ENCODE results near the gene PCSK6. TPM values are rescaled to one million over a fixed set of nuclear protein-coding genes. Genes with fewer than 3 reads are reported as not detected.
A peak's percentile ranks its signal among the peaks of the same experiment; 100 is the strongest.
"Not testable (repeated sequence)": the region's sequence is repeated elsewhere in the genome, so short reads cannot be mapped to it uniquely, and the experiment has no call there.

PCSK6 gene
- polyA plus RNA-seq, 1 donor: 9.8 TPM

DNA sequence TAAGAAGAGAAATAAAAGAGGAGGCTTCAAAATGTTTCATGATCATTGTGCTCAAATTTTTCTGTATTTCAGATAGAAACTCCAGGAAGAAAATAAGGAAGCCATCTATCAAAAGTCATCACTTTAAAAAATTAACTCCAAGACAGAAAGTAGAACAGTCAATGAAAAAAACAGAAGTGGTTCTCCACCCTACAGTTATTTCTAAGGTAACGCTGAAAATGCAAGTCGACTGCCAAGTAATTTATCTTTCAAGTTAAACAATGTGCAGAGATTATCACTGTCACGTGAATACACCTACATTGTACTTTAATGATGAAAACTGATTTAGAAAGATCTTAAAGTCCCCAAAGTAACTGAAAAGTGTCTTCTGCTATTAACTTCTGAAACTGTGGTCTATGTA lies 115.9 kb downstream of the PCSK6 start:
- no peak for DNase-seq

DNA sequence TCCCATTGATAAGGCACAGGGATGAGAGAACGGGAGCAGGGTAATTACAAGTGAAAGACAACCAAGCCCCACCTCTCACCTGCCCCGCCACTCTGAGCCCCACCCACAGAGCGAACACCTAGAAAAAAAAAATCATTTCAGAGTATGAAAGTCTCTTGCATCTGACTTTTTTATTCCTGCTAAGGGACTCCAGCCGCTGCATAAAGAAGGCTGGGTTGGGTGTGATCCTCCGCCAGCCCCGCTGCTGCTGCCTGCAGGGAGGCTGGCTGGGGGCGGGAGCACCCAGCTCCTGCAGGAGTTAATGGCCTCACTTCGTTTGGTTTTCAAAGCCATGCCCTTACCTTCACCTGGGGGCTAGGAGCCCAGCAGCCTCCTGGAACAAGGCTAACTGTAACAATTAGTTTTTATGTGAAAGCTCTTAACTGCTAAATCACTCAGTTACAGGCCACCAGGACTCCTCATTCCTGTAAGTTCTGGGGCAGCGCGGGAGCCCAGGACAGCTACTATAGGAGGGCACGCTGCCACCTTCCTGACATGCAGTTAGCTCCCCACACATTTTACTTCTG lies 116.5 kb downstream of the PCSK6 start:
- DNase-seq: no peak

DNA sequence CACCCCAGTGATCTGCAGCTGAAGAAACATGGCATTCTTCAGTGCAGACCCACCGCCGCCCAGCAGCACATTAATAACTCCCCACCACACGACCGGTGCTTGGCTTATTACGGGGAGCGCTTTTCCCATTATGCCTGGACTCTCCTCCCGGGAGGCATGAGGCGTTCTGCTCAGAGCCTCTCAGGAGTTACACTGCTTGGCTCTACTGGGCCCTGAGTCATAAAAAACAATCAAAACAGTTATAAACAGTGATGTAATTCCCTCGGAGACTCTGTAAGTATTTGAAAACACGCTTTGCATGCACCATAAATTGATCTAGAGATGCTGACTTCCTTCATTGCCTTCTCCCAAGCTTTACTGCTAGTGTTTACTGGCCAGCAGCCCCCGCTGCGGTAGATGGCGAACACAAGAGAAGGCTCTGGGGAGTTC lies 117.3 kb downstream of the PCSK6 start:
- peak; percentile 11 for DNase-seq

DNA sequence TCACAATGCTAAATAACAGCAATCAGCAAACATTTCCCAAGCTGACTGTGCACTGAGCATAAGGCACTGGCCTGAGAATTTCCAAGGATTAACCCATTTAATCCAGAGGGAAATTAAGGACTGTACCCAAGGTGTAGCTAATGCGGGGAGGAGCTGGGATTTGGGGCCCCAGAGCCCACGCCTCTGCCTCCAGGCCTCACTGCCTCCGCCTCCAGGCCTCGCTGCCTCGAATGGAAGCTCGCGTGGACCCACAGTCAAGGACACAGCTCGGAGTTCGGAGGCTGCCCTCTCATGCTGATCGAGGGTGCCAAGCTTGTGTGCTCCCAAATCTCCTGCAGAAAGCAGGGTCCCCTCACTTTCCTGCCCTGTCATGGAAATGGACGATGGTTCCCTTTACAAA lies 118.0 kb downstream of the PCSK6 start:
- DNase-seq: no peak

DNA sequence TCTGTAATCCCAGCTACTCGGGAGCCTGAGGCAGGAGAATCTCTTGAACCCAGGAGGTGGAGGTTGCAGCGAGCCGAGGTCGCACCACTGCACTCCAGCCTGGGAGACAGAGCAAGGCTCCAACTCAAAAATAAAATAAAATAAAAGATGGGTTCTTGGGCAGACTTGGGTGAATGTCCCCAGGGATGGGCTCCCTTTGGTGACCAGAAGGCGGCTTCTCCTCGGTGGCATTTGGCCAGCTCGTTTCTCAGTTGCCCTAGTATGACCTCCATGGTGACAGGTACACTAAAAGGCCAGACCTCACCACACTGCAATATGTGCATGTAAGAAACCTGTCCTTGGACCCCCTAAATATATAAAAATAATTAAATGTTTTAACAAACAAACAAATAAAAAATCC lies 118.4 kb downstream of the PCSK6 start:
- DNase-seq: no peak

DNA sequence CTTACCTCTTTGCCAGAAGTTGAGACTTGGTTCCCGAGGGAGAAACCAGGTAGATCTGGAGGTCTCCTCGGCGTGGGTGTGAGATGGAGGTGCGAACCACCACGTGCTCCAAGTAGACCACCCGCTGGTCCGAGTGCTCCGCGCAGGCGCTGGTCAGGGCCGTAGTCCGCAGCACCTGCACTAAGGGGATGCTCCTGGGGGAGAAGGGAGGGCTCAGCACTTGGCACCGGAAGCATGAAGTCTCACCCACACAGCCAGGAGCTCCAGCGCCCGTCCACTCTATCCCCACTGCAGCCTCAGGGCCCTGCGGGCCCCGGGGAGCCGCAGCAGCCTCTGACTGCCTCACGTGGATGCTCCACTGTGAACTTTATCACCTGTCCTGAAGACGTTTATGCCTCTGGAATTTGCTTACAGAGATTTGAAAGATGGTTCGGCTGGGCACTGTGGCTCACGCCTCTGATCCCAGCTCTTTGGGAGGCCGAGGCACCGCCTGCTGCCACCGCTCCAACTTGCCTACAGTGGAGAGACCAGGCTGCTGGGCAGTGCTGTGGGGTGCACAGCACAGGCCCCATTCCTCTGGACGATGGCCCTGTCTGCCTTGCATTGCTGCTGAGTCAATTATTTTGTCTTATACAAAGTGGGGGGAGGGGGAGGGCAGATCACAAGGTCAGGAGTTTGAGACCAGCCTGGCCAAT lies 119.0 kb downstream of the PCSK6 start:
- DNase-seq: no peak

DNA sequence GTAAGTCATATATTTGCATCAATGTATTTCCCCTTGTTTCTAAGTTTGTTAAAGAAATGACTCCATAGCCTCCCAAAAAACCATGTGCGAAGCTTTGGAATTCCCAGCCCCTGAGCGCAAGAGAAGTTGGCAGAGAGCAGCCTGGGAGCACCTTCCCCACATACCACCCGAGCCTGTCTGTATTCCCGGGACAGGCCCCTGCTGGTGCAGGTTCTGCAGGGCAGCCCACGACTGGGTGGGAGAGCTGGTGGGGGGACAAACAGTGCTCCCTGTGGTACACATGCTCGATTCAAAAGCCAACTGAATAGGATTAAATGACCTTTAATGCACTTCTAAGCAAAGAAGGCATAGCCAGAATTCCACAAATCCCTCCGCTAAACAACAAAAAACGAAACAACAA lies 119.8 kb downstream of the PCSK6 start:
- no peak for DNase-seq

DNA sequence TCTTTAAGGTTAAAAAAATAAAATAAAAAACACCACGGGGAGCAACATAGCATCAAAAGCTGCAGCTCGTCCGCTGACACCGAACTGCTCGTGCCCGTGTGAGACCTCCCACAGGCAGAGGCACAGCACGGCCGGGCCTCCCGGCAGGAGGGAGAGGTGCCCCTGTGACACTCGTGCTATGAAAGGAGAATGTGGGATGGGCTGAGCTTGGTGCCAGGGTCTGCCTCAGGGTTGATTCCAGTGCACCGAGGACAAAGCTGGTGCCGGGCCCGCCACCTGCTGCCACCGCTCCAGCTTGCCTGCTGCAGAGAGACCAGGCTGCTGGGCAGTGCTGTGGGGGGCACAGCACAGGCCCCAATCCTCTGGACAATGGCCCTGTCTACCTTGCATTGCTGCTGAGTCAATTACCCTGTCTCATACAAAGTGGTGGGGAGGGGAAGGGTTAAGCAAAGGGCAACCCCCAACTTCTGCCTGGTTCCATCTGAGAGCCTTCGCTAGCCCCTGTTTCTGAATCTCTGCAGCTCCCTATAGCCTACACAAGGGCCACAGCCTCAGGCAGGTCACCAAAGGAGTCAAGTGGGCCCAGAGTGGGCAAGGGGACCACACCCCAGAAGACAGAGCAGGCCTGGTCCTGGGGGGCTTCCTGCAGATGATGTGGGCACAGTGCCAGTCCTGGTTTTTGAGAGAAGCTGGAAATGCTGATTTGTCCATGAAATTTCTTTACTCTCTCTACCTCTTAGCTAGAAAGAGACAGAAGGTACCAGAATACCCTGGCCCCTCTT lies 120.5 kb downstream of the PCSK6 start:
- no peak for DNase-seq

DNA sequence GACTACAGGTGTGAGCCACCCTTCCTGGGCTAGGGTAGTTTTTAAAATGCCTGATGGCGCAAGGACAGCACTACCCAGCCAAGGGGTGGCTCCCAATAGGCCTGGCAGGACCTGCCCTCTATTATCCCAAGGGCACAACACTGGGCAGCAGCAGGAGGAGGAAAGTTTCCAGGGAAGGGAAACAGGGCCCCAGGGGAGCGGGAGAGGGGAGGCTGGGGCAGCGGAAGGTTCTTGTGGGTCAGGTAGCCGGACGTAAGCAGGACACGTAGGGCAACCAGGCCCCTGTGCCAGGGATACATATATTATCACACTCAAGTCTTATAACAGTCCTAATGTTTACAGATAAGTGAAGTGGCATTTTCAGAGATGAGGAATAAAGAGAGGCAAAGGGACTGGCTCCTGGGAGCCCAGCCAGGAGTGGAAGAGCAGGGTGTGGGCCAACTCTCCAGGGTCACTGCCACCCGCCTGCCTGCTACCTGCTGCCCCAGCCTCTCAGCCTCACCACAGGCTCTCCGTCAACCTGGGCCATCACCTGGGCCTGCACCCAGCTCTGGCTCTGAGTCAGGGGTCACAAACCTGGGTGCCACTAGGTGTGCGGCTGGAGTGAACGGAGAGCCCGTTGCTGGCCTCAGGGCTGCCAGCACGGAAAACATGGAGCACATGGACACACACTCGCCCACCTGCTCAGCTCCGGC lies 121.3 kb downstream of the PCSK6 start:
- DNase-seq: no peak

DNA sequence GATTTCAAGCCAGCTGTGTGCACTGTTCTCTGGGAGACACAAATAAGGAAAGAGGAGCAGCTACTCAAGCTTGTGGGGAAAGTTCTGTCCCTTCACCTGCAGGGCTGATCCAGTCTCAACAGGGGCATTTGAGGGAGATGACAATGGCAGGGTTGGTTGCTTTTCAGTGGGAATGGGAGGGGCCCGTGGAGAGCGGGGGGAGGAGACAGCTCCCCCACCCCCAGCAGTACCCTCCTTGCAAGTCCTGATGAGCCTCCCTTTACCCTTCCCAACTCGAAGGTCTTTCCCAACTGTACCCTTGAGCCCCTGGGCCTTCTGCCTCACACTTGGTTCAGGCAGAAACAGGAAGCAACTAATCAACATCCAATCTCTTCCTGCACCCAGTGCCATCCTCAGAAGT lies 122.7 kb downstream of the PCSK6 start:
- no peak for DNase-seq

DNA sequence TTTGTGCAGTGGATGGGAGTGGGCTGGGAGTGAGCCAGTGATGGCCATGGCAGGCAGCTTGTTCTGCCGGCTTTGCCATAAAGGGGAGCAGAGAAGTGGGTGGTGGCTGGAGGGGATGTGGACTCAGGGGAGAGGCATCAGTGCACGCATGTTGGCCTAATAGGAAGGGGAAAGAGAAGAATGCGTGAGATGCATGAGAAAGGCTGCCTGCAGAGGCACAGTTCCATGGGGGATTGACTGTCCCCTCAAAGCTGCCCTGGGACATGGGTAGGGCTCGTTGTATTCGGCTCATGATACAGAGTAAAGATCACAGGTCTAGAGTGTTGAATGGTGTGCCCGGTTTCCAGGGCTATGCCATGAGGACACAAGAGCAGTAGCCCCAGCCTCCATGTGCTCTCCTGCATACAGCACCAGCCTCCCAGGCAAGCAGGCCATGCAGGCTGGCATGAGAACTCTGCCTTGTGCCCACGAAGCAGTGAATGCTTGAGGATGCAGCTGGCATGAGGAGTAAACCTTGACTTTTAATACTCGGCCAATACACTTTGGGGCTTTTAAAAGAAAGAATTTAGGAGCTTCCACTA lies 126.4 kb downstream of the PCSK6 start:
- DNase-seq: no peak

DNA sequence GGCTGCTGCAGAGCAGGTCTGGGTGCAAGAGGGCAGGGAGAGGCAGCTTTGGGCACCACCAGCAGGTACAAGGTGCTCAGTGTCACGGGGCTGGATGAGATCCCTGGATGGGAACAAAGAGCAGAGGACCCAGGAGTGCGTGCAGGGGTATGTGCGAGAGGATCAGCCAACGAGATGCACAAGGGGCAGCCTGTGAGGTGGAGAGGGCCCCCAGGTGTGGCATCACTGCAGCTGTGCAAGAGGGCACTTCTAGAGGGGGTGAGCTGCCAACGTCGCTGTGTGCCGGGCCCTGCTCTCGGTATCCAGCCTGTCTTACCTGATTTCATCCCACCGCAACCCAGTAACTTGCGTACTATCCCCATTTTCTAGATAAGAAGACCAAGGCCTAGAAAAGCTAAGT lies 127.1 kb downstream of the PCSK6 start:
- DNase-seq: no peak

DNA sequence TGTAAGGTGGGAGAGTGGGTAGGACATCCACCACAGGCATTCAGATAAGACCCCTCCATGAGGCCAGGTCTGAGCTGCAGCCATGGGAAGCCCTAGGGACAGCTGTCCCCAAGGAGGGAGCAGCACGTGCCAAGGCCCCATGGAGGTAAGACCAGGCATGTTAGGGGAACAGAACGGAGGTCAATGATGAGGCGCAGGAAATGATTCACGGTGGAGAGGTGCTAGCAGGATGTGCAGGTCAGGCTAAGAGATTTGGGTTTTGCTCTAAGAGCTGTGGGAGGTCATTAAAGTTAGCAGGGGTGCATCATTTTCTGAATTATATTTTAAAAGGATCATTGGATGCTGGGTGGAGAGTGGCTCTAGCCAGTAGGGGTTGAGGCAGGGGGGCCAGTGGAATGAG lies 128.1 kb downstream of the PCSK6 start:
- no peak for DNase-seq

DNA sequence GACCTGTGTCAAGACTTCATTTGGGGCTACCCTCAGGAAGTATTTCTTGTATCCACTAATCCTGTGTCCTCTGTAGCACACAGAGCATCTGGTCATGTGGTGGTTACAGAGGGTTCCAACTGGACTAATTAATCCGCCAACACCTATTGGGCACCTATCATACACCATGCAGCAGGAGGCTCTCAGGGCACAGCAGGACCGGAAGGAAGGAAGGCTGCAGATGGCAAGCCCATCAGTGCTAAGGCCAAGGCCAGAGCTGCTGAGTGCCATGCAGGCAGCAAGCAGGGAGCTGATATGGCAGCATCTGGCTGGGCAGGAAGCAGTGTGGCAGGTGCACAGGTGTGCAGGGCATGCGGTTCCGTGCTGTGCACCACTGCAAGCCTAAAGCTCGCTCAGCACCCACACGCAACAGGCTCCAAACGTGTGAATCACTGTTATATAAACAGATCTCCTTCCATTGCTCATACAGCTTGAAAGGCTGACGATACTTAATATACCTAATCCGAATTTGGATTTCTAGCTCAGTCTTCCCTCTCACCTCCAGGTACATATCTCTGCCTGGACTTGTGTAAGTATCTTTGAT lies 130.1 kb downstream of the PCSK6 start:
- no peak for DNase-seq

DNA sequence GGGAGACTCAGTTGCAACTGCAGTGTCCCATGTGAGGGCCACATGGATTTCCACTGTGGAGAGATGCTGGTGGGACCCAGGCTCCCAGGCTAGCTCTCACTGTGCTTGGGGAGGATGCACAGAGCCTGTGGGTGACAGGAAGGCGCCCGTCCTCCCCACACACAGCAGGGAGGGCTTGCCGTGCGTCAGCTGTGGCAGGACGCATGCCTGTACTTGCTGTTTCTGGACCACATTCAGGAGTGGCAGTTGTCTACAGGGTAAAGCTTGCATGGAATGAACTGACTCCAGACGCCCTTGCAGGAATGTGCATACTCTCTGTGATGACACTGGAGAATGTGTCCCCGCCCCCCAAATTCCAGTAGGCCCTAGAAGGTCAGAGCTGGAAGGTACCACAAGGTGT lies 130.6 kb downstream of the PCSK6 start:
- no peak for DNase-seq

DNA sequence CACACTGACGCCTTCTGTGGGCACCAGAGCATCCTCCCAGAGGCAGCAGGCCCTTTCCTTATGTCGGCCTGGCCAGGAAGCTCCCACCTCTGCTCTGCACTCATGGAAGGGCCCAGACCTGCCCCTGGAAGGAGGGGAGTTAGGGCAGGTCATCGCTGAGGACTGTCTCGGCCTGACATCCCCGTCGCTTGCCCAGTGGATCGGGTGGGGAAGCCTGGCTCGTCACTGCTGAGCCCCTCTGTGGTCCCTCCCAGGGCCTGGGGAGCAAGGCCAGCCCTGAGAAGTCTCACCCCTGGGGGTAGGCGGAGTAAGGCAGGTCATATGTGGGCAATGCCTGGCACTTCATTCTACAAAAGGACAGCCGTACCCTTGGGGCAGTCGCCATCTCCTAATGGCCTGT lies 131.6 kb downstream of the PCSK6 start:
- no peak for DNase-seq

DNA sequence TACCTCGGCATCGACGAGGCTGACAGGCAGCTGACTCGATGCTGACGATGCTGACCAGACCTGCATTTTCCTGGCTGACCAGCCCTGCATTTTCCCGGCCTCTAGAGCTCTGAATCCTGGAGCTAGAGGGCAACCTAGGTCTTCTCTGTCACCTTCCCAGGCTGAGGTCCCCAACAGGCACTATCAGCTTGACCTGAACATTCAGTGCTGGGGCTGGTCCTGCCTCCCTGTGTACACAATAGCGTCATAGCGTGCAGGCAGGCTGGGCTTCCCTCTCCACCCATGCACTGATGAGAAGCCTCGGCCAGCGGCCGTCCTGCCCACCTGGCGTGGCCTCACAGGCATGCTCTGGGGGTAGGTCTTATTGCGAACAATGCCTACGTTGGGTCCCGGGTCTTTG lies 132.2 kb downstream of the PCSK6 start:
- no peak for DNase-seq

DNA sequence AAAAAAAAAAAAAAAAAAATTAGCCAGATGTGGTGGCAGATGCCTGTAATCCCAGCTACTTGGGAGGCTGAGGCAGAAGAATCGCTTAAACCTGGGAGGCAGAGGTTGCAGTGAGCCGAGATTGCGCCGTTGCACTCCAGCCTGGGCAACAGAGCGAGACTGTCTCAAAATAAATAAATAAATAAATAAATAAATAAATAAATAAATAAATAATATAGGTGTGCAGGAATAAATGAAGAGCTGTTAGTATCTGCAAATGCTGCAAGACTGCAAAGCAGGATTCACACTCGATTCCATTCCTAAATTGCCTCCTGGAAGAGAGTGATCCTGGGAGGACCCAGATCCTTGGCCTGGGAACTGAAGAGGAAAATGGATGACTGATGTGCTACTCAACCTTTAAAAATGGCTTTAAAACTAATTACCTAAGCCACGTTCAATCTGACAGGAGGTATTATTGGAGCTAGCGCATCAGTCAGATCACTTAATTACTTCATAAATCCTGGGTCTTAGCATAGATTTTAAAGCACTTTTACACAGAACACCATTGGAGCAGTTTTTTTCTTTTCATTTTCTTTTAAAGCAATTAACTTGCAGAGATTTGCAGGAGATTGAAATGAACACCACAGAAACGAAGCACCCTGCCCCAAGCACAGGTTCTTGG lies 132.9 kb downstream of the PCSK6 start:
- not testable (repeated sequence) for DNase-seq

DNA sequence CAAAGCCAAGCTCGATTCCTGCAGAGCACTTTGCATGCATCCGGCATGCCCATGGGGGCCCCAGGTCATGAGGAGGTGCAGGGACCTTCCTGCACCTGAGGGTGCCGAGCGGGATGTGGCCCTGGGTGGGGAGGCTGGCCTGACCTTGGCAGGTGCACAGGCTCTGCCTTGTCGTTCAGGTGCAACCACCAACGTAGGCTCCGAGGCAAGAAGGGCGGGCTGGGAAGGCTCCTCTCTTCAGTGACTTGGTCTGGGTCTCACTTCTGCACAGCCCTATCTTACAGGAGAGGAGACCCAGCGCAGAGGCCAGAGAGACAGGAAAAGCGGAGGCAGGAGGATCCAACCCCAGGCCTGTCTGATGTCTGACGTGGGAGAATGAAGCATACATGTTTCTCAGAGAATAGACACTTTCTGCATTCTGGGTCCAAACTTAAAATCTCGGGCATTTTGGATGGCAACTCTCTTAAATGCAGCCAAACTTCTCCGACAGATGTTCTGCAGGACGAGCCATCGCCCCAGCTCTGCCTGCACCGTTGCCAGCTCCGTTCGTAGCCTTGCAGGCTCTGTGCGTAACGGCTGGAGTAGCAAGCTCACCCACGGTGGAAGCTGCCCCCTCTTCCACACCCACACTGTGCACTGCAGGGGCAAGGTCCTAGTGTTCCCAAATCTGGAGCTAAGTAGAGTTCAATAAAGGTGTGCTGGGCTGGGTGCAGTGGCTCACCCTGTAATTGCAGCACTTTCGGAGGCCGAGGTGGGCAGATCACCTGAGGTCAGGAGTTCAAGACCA lies 133.6 kb downstream of the PCSK6 start:
- DNase-seq: no peak

DNA sequence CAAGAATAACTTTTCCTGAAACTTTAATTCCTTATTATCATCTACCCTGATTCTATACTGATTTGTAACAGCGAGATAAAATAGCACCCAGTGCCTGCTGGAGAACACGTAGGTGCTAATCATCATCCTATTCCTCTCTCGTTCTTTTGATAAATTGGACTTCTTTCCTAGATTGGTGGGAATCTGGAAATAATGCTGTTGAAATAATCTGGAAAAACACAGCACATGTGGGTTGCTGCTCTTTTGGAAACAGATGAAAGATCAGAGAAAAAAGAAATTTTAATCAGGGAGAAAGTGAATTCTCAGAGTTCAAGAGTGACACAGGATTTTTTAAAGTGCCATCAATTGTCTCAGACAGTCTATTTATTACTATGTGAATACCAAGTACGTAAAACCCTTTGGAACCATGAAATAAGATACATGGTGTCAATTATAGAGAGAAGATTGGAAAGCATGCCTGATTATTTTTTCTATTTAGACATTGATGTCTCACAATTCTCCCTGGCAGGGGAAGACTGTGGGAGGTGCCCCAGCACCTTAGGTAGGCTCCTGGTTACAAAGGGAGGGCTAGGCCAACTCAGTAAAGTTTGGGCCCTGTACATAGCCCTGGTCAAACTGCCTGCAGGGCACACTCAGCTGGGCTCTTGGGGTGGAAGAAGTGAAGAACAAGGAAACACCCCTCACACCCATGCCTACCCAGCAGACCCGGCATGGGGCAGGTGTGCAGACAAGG lies 134.4 kb downstream of the PCSK6 start:
- DNase-seq: no peak

Data from hindlimb muscle (tissue), 1 donor.